GM18517 (cell line): Measurements from ENCODE around the gene TUNAR.

Source experiments
- ATAC-seq: cut with Tn5 transposase; IDR thresholded peaks from one replicate; pipeline ENCODE4 v1.9.1; 2021; ENCODE audit warnings: mild to moderate bottlenecking, moderate library complexity; ENCODE audit not compliant: unreplicated experiment

TUNAR gene

GRCh38 chr14:95876761-95877538, at the start of gene TUNAR:
Gene TUNAR, plus strand, starts transcription at chr14:95876832.
- ATAC-seq, result no peak

- ATAC-seq, result no peak
Measured at GRCh38 chr14:95828649-95829265, 47.9 kb upstream of the TUNAR start.

GRCh38 chr14:95829321-95829720, 47.3 kb upstream of the TUNAR start:
- no peak for ATAC-seq

DNA sequence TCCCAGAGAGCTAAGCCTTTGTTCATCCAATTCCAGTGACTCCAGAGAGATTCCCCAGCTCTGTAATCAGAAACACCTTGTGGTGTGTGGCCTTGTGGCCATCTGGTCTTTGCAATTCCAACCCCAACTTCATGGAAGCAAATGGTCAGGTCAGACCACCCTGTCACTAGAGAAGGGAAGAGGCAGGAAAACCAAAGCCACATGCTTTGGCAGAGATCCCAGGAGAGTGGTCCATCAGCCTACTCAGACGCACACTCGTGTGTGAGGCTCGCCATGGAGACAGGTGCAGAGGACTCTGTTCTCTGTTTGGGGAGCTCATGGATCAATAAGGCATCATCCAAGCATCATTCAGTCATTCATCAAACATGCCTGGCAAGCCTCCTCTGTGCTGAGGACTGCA, 46.2 kb upstream of the TUNAR start:
- no peak for ATAC-seq

GRCh38 chr14:95831041-95831440, 45.6 kb upstream of the TUNAR start:
- ATAC-seq, result no peak

DNA sequence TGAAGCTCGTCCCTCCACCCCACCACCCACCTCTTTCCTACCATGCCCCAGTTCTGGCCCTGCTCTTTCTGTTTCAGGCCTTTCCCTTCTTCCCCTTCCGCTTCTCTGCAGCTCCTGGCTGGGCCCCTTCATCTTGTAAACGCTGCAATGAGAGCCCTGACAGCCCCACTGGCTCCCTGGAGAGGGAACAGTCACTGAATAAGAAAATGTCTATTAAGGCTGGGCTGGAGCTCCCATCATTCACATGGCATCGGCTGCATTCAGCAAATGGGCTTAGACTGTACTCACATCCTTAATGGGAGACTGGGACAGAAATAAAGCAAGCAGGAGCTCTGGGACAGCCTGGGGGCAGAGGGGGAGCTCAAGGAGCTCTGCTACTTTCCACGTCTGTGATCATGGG, 45.2 kb upstream of the TUNAR start:
- ATAC-seq, result no peak

- no peak for ATAC-seq
Measured at GRCh38 chr14:95832012-95832411, 44.6 kb upstream of the TUNAR start.

DNA sequence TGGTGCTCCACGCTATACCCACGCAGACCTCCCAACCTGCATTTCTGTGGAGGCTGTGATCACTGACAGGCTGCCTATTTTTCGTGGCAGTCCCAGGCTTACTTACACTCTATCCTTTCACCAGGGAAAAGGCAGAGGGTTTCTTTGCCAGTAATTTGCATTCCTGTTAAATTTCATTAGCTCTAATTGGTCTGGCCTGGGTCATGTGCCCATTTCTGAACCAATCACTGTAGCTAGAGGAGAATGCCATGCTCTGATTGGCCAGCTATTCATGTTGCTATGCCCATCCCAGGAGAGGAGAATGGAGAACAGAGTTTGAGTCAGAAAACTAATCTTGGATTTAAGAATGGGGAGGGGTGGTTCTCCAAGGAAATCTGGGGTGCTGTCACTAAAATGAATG, 43.2 kb upstream of the TUNAR start:
- ATAC-seq, result no peak

GRCh38 chr14:95834496-95834895, 42.1 kb upstream of the TUNAR start:
- no peak for ATAC-seq

DNA sequence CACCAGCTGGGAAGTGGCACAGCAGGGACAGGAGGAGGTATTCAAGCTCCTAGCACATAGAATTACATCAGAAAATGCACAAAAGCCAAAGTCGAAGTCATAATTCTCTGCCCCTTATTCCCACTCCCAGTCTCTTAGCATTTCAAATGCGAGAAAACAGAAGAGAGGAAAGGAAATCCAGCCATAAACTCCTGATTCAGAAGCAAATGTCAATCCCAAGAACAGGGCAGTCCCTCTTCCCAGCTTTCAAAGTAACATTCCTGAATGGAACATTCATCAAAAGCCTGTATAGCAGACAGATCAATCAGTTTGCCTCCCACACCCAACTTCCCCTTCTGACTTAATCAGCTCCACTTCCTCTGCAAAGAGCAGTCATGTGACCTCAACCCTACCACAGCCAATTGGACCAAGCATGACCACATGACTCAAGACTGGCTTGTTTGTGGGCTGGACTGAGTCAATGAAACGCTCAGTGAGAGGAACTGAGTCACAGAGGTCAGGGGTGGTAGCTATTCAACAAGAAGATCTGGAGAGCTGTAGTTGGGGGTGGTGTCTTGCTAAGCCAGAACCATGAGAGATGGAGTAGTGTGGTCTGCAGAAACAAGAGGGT, 41.4 kb upstream of the TUNAR start:
- no peak for ATAC-seq

DNA sequence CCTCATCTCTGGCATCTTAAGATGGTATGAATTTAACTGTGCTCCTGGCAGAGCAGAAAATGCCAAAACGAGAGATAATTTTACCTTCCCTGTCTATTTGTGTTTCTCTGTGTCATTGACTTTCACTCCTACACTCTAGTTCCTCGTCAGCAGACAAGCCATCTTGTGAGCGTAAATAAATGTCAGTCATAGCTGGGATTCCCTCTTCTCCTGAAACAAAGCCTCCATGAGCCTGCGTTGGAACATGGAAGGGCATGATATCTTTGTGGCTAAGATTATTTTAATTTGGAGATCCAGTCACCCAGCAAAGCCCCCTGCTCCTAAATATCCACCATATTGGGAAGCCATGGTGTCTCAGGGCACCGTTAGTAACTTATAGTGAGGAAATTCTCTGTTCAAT, 37.8 kb upstream of the TUNAR start:
- no peak for ATAC-seq

GRCh38 chr14:95840094-95840700, 36.4 kb upstream of the TUNAR start:
- no peak for ATAC-seq

- ATAC-seq, result no peak
Measured at GRCh38 chr14:95841668-95842067, 35.0 kb upstream of the TUNAR start.

DNA sequence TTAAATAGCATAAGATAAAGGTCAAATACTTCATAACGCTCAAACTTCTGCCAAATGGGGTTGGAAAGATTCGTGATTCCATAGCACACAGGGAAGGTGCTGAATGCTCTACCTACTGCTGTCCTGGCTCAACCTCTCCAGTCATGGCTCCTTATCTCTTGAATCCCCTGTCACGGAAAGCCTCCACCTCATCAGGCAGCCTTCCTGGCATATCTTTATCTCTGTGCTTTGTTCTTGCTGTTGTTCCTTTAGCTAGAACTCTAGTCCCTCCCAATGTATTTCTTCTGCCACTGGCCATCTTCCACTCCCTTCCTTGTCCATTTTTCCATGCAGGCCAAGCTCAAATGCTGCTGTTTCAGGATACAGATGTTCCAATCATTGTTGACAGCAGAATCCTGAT, 26.9 kb upstream of the TUNAR start:
- ATAC-seq, result no peak

DNA sequence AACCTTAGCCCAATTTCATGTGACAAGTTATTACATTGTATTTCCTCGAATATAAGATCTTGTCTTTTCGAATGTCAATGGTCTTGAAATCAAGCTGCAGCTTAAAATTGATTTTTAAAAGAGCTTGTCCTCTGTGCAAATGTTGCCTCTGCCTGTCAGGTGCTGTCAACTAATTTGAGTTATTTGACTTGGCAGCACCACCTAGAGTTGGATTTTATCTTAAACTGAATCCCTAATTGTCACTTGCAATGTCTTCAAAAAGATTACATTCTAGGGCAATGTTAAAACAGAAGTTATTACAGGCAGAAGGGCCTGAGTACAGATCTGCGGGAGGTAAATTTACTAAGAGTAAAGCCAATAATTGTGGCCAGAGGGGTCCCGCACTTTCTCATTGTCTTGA, 26.2 kb upstream of the TUNAR start:
- ATAC-seq, result no peak

DNA sequence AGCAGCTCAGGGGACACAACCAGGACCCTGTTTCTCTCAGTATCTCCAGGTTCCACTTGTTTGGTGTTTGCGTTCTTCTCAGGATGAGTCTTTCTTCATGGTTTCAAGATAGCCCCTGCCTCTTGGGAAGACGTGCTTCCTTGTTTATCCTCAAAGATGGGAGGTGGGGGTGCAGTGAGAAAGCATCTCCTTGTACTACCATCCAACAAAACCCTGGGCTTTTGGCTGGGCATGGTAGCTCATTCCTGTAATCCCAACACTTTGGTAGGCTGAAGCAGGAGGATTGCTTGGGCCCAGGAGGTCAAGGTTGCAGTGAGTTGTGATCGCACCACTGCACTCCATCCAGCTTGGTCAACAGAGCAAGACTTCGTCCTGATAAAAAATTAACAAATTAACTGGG, 21.0 kb upstream of the TUNAR start:
- no peak for ATAC-seq

DNA sequence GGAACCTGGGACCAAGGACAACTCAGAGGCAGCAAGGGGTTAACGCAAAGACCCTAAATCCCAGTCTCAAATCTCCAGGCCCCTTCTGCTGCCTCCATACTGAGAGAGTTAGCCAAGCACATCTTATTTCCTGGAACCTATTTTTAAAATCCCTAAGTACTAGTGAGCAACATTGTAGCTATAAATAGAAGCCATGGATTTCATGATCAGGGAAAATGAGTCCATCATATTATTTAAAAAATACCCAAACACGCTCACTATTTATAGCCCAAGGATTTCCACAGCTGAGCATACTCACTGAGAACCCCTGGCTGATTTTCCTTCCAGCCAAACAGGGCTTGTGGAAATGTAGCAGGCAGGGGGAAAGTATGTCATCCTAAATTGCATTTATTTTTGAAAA, 19.4 kb upstream of the TUNAR start:
- ATAC-seq, result no peak

DNA sequence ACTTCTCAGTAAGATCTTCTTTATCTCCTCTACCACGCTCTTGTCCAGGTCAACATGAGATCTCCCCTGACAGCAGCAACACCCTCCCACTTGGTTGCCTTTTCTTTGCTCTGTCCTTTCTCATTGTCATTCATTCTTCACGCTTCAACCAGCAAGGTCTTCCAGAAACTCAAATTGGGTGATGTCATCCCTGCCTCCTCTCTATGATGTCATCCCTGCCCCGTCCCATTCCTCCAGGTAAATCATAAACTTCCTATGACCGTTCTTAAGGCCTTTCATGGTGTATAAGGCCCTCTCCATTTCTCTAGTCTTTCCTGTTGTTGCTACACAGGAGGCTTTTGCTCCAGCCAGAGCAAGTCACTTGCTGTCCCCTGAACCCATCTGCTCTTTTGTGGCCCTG, 17.7 kb upstream of the TUNAR start:
- ATAC-seq, result no peak

GRCh38 chr14:95862243-95862642, 14.4 kb upstream of the TUNAR start:
- no peak for ATAC-seq

GRCh38 chr14:95863295-95863694, 13.3 kb upstream of the TUNAR start:
- ATAC-seq, result no peak

- no peak for ATAC-seq
Measured at GRCh38 chr14:95869776-95870175, 6.9 kb upstream of the TUNAR start.

DNA sequence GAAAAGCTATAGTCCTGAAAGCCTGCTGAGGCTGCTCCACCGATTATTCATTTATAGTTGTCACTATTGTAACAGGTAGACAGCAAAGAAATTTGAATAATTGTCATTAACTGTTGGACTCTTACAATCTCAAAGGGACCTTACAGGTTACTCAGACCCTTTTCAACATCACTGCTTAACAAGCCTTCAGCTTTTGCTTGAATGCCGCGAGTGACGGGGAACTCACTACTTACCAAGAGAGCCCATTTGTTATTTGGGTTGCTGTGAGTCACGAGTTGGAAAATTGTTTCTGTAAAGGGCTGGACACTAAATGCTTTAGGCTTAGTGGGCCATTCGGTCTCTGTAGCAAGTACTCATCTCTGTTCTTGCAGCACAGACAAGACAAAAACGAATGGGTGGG, 5.9 kb upstream of the TUNAR start:
- no peak for ATAC-seq
